Pancreas (tissue), 10 donors: Measurements from ENCODE around the gene PSPC1. TPM values are rescaled to one million over a fixed set of nuclear protein-coding genes. Genes with fewer than 3 reads are reported as not detected.

ENCODE experiments used
- ATAC-seq, 4 donors: fragments of 200-7000 bp; cut with Tn5 transposase; one replicate each; pipeline versions ENCODE4 v1.8.0 to v1.9.1; 2020; ENCODE audit warnings: mild to moderate bottlenecking in 4 of 4, moderate library complexity in 4 of 4
- DNase-seq, 6 donors: peaks; one replicate each; pipeline ENCODE4 v3.0.0-alpha.2; 2020
- FAIRE-seq: peaks from 2 replicates; lab custom pipeline; 2012; peaks lifted over from hg19 to GRCh38; lab: Jason Lieb, UNC
- H3K27ac ChIP-seq, 4 donors: fragments of 200-600 bp; sonication (generic); 1 replicate in 3 of 4; 2 replicates in 1 of 4; pipeline versions ENCODE4 v1.5.0 to v1.8.0; 2020
- H3K27me3 ChIP-seq, 4 donors: fragments of 200-600 bp; one replicate each; pipeline ENCODE4 v1.8.0; 2021
- H3K36me3 ChIP-seq, 3 donors: fragments of 200-600 bp; sonication (generic) in 1 of 3; one replicate each; pipeline versions ENCODE4 v1.5.0 to v1.8.0; 2020 to 2021
- H3K4me1 ChIP-seq, 3 donors: fragments of 200-600 bp; one replicate each; pipeline ENCODE4 v1.8.0; 2021
- H3K4me3 ChIP-seq, 4 donors: fragments of 200-600 bp; sonication (generic) in 2 of 4; one replicate each; pipeline versions ENCODE4 v1.5.0 to v1.8.0; 2020 to 2021
- H3K9me3 ChIP-seq, 4 donors: fragments of 200-600 bp; one replicate each; pipeline ENCODE4 v1.8.0; 2021
- WGBS, 2 donors: extraction: QIAGEN DNeasy Blood & Tissue Kit; methylation state at CpG; one replicate each; pipeline ENCODE4 v1.1.7; 2013; 5-methylcytosine and 5-hydroxymethylcytosine counted together
- intact Hi-C, 3 donors: fragments of 100-400 bp; cut with DNase I; formaldehyde crosslinking; loops; one replicate each; pipeline versions ENCODE4 v1.11.1 to v1.14.2; 2022
- polyA plus RNA-seq, 2 donors: library from polyadenylated mRNA; stranded (reverse); fragments of 200-250 nt; gene quantifications; one replicate each; pipeline ENCODE4 v1.2.3, GENCODE V29; 2013
- total RNA-seq, 6 donors: library from RNA; stranded (reverse); fragmentation: NEBNext Ultra II Directional in 4 of 6; extraction: Animal tissue kit (Norgen Biotek cat#: 25700) in 4 of 6; gene quantifications; one replicate each; pipeline versions ENCODE4 v1.2.1 to v1.2.4, GENCODE V29; 2021 to 2023
- TF ChIP-seq, protein P1 (sequence below), 4 donors: fragments of 200-600 bp; sonication (generic) in 3 of 4; IDR thresholded peaks; one replicate each; pipeline versions ENCODE4 v1.5.0 to v1.8.0; 2021; ENCODE audit warnings: antibody characterized with exemption in 4 of 4
- donor health status: healthy with polysubstance abuse.
- donor health status: DM: no; HTN: no; CAD: no; lungs with moderate emphysema.
- donor health status: DM: no; HTN: no; CAD: no.
- donor health status: control.
- donor health status: control.
- donor health status: Bipolar disorder and iron deficiency.
- donor health status: DM: yes; HTN: yes; CAD: no.
- donor health status: DM: no; HTN: no; CAD: no.
- donor health status: DM: no; HTN: no; CAD: no.
- donor health status: DM: yes; HTN: yes; CAD: no.

The PSPC1 gene
- total and polyA plus RNA-seq, 8 donors = 14.2 to 22.7 (median 17.6) TPM

GRCh38 chr13:19681517-19681916 is 101.2 kb downstream of the PSPC1 start:
- no peak for FAIRE-seq
- H3K36me3 ChIP-seq = no peaks in the 10 kb centered on the region
- DNase-seq = no peak
- H3K9me3 ChIP-seq = no peaks in the 10 kb centered on the region
- H3K27ac ChIP-seq = no peak overlapping the region
- no peak overlapping the region for H3K4me3 ChIP-seq
- no peaks in the 10 kb centered on the region for H3K27me3 ChIP-seq
- TF ChIP-seq, protein P1, sequence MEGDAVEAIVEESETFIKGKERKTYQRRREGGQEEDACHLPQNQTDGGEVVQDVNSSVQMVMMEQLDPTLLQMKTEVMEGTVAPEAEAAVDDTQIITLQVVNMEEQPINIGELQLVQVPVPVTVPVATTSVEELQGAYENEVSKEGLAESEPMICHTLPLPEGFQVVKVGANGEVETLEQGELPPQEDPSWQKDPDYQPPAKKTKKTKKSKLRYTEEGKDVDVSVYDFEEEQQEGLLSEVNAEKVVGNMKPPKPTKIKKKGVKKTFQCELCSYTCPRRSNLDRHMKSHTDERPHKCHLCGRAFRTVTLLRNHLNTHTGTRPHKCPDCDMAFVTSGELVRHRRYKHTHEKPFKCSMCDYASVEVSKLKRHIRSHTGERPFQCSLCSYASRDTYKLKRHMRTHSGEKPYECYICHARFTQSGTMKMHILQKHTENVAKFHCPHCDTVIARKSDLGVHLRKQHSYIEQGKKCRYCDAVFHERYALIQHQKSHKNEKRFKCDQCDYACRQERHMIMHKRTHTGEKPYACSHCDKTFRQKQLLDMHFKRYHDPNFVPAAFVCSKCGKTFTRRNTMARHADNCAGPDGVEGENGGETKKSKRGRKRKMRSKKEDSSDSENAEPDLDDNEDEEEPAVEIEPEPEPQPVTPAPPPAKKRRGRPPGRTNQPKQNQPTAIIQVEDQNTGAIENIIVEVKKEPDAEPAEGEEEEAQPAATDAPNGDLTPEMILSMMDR (IDR thresholded peaks at IDR 0.05) = no peak
- intact Hi-C loops = no loop called here
- 81 to 87% methylated on average over 2 of the region's 2 CpGs for WGBS, 2 donors
- no peak for ATAC-seq
- H3K4me1 ChIP-seq = peaks cover 0 to 11% (median 0%) of the 10 kb centered on the region in 3 donors

GRCh38 chr13:19680751-19681150 is 102.0 kb downstream of the PSPC1 start:
- peaks cover 0 to 11% (median 0%) of the 10 kb centered on the region in 3 donors for H3K4me1 ChIP-seq
- TF ChIP-seq, protein P1 (IDR thresholded peaks at IDR 0.05) = no peak
- DNase-seq (no peak), ATAC-seq (no peak), FAIRE-seq (no peak)
- H3K4me3 ChIP-seq = no peak overlapping the region
- no peaks in the 10 kb centered on the region for H3K9me3 ChIP-seq
- no peak overlapping the region for H3K27ac ChIP-seq
- 93 to 97% methylated on average over 7 of the region's 7 CpGs for WGBS, 2 donors
- intact Hi-C loops = no loop called here
- H3K36me3 ChIP-seq = no peaks in the 10 kb centered on the region
- H3K27me3 ChIP-seq = no peaks in the 10 kb centered on the region

GRCh38 chr13:19676168-19676567 is 106.6 kb downstream of the PSPC1 start:
- intact Hi-C loops = no loop called here
- Histone ChIP-seq H3K27ac (no peak overlapping the region), H3K4me3 (no peak overlapping the region), H3K27me3 (no peaks in the 10 kb centered on the region), H3K9me3 (no peaks in the 10 kb centered on the region), H3K4me1 (peaks cover 0 to 13% (median 10%) of the 10 kb centered on the region in 3 donors), H3K36me3 (peaks cover 0 to 15% (median 14%) of the 10 kb centered on the region in 3 donors)
- ATAC-seq (no peak), FAIRE-seq (no peak), DNase-seq (no peak)
- WGBS, 2 donors = 87 to 96% methylated on average over 3 of the region's 3 CpGs
- TF ChIP-seq, protein P1 (IDR thresholded peaks at IDR 0.05) = no peak

- Histone ChIP-seq H3K4me3 (no peak overlapping the region), H3K36me3 (peaks cover 0 to 28% (median 21%) of the 10 kb centered on the region in 3 donors), H3K4me1 (peaks cover 0 to 13% (median 10%) of the 10 kb centered on the region in 3 donors), H3K9me3 (no peaks in the 10 kb centered on the region), H3K27ac (no peak overlapping the region), H3K27me3 (no peaks in the 10 kb centered on the region)
- ATAC-seq = no peak
- no peak for DNase-seq
- 94 to 96% methylated on average over 10 of the region's 10 CpGs for WGBS, 2 donors
- FAIRE-seq = no peak
- TF ChIP-seq, protein P1 (IDR thresholded peaks at IDR 0.05) = no peak
- intact Hi-C loops = no loop called here
Observed at GRCh38 chr13:19674898-19675297, 107.8 kb downstream of the PSPC1 start.
